Breast epithelium (tissue), 4 donors: ENCODE data around the gene GYS2. TPM values are rescaled to one million over a fixed set of nuclear protein-coding genes. Genes with fewer than 3 reads are reported as not detected.
"Not testable (repeated sequence)": the region's sequence is repeated elsewhere in the genome, so short reads cannot be mapped to it uniquely, and the experiment has no call there.

Source experiments
- DNase-seq, 2 donors: peaks; one replicate each; pipeline ENCODE4 v3.0.0-alpha.2; 2019; ENCODE audit warnings: low spot score in 2 of 2
- H3K27ac ChIP-seq, 2 donors: fragments of 200-600 bp; sonication (generic) in 1 of 2; one replicate each; pipeline ENCODE4 v1.5.1; 2016 to 2019; ENCODE audit warnings: mild to moderate bottlenecking in 1 of 2
- H3K27me3 ChIP-seq, 2 donors: fragments of 200-600 bp; sonication (generic) in 1 of 2; one replicate each; pipeline versions ENCODE4 v1.5.1 to v1.6.0; 2017 to 2019; ENCODE audit warnings: control low read depth in 1 of 2, mild to moderate bottlenecking in 1 of 2
- H3K36me3 ChIP-seq: fragments of 200-600 bp; one replicate; pipeline ENCODE4 v1.5.1; 2019
- H3K4me1 ChIP-seq, 2 donors: fragments of 200-600 bp; sonication (generic); one replicate each; pipeline ENCODE4 v1.5.1; 2016 to 2019; ENCODE audit warnings: control low read depth in 1 of 2
- H3K4me3 ChIP-seq, 3 donors: fragments of 200-600 bp; sonication (generic); 1 replicate in 2 of 3; 2 replicates in 1 of 3; pipeline ENCODE4 v1.5.1; 2016 to 2019; ENCODE audit warnings: mild to moderate bottlenecking in 3 of 3, moderate library complexity in 2 of 3
- H3K9me3 ChIP-seq, 2 donors: fragments of 200-600 bp; sonication (generic) in 1 of 2; one replicate each; pipeline ENCODE4 v1.5.1; 2016 to 2019; ENCODE audit warnings: control low read depth in 1 of 2
- POLR2A ChIP-seq: fragments of 450-650 bp; IDR thresholded peaks from one replicate; pipeline ENCODE4 v1.6.1; 2016; ENCODE audit warnings: antibody characterized with exemption, mild to moderate bottlenecking, moderate library complexity
- POLR2AphosphoS5 ChIP-seq, 3 donors: sonication (generic); formaldehyde crosslinking; IDR thresholded peaks; one replicate each; pipeline ENCODE4 v1.6.1; 2017; ENCODE audit warnings: antibody characterized with exemption in 3 of 3
- intact Hi-C: fragments of 100-400 bp; cut with DNase I; formaldehyde crosslinking; loops from one replicate; pipeline ENCODE4 v1.15.1; 2023; ENCODE audit warnings: low total_unique reads
- total RNA-seq, 3 donors: library from RNA; depleted of rRNA; stranded (reverse); fragments of >200 nt; gene quantifications; one replicate each; pipeline ENCODE4 v1.1.0, GENCODE V29; 2016
- TF ChIP-seq, protein P1 (sequence below), 3 donors: fragments of 450-650 bp; IDR thresholded peaks; one replicate each; pipeline ENCODE4 v1.5.1; 2016 to 2017; ENCODE audit warnings: antibody characterized with exemption in 3 of 3, mild to moderate bottlenecking in 3 of 3, moderate library complexity in 3 of 3

The GYS2 gene
- total RNA-seq, 3 donors from 2014 or later = 0.15 to 11.4 TPM; not detected in 1

DNA sequence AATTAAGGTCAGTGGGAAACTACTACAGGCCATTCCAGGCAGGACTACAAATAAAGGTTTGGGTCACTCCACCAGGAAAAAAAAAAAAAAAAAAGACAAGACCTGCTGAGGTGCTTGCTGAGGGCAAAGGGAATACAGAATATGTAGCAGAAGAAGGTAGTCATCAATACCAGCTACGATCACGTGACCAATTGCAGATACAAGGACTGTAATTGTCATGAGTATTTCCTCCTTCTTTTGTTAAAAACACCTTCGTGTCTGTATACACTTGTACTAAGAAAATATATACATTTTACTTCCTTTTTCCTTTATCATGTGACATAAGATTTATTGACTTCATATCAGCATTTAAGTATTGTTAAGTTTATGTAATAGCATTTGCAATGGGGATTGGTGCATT is 19.2 kb downstream of the GYS2 start:
- intact Hi-C loops = no loop called here
- Histone ChIP-seq H3K4me3 (no peak overlapping the region), H3K27me3 (no peaks in the 10 kb centered on the region), H3K4me1 (no peaks in the 10 kb centered on the region), H3K9me3 (peaks cover 0 to 3% of the 10 kb centered on the region in 2 donors), H3K27ac (no peak overlapping the region), H3K36me3 (no peaks in the 10 kb centered on the region)
- TF ChIP-seq POLR2AphosphoS5 (IDR thresholded peaks at IDR 0.05) = no peak
- TF ChIP-seq, protein P1, sequence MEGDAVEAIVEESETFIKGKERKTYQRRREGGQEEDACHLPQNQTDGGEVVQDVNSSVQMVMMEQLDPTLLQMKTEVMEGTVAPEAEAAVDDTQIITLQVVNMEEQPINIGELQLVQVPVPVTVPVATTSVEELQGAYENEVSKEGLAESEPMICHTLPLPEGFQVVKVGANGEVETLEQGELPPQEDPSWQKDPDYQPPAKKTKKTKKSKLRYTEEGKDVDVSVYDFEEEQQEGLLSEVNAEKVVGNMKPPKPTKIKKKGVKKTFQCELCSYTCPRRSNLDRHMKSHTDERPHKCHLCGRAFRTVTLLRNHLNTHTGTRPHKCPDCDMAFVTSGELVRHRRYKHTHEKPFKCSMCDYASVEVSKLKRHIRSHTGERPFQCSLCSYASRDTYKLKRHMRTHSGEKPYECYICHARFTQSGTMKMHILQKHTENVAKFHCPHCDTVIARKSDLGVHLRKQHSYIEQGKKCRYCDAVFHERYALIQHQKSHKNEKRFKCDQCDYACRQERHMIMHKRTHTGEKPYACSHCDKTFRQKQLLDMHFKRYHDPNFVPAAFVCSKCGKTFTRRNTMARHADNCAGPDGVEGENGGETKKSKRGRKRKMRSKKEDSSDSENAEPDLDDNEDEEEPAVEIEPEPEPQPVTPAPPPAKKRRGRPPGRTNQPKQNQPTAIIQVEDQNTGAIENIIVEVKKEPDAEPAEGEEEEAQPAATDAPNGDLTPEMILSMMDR (IDR thresholded peaks at IDR 0.05) = no peak
- TF ChIP-seq POLR2A = no peak
- no peak for DNase-seq

GRCh38 chr12:21584403-21585182 is 20.1 kb downstream of the GYS2 start:
- H3K4me1 ChIP-seq, H3K27ac ChIP-seq, H3K27me3 ChIP-seq, H3K36me3 ChIP-seq, H3K9me3 ChIP-seq, H3K4me3 ChIP-seq, intact Hi-C loops, DNase-seq: not testable (repeated sequence)

- DNase-seq = no peak
- no peak overlapping the region for H3K27ac ChIP-seq
- H3K27me3 ChIP-seq = no peaks in the 10 kb centered on the region
- H3K4me1 ChIP-seq = no peaks in the 10 kb centered on the region
- no peak overlapping the region for H3K4me3 ChIP-seq
- intact Hi-C loops = no loop called here
- TF ChIP-seq, protein P1 (IDR thresholded peaks at IDR 0.05) = no peak
- no peak for TF ChIP-seq POLR2A
- no peak for TF ChIP-seq POLR2AphosphoS5 (IDR thresholded peaks at IDR 0.05)
- no peaks in the 10 kb centered on the region for H3K36me3 ChIP-seq
- no peaks in the 10 kb centered on the region for H3K9me3 ChIP-seq
Measured at GRCh38 chr12:21583587-21583986, 21.1 kb downstream of the GYS2 start.

DNA sequence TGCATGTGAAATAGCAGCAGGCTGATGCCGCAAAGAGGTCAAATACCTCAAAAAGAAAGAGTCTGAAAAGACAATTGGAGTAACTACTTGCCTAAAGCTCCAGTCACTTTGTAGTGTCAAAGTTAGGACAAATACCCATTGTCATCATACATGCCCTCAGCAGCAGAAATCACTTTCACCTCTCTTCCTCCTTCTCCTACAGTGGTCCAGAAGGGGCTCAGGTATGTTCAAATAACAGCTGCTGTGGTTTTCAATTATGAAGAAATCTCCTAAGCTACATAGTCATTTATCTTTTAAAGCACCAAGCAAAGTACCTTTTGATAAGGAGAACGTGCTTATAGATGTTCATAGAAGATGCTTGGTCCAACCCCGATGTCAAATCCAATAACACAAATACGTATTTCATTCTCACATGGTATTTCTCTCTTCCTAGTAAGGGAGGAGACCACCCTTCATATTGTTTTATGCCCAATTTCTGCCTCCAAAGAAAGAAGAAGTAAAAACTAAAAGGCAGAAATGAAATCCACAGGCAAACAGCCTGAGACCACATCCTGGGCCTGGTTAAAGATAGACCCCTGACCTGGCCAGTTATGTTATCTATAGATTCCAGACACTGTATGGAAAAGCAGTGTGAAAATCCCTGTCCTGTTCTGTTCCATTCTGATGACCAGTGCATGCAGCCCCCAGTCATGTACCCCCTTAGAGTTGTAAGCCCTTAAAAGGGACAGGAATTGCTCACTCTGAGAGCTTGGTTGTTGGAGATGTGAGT is 23.7 kb downstream of the GYS2 start:
- H3K4me3 ChIP-seq = no peak overlapping the region
- no peaks in the 10 kb centered on the region for H3K36me3 ChIP-seq
- no peaks in the 10 kb centered on the region for H3K27me3 ChIP-seq
- H3K27ac ChIP-seq = no peak overlapping the region
- TF ChIP-seq POLR2AphosphoS5 (IDR thresholded peaks at IDR 0.05) = no peak
- no peak for TF ChIP-seq POLR2A
- TF ChIP-seq, protein P1 (IDR thresholded peaks at IDR 0.05) = no peak
- H3K4me1 ChIP-seq = no peaks in the 10 kb centered on the region
- intact Hi-C loops = no loop called here
- no peak for DNase-seq
- H3K9me3 ChIP-seq = no peaks in the 10 kb centered on the region

DNA sequence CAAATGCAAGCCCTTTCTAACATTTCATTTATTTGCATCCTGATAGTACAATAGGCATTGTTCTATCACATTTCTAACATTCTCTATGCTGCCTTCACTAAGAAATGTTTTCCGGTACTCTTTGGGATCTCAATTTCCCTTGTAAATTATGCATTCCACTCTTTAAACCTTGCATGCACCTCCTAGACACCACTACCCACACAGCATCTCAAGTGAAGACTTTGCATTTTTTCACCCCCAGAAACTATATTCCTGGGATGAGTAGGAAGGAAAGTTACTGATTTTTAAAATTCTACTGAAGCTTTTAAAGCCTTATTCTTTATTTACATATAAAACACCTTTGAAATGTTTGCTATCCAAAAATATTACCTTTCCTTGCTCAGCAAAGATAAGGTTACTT is 27.1 kb downstream of the GYS2 start:
- no peak for DNase-seq
- Histone ChIP-seq H3K27ac (no peak overlapping the region), H3K9me3 (no peaks in the 10 kb centered on the region), H3K4me3 (no peak overlapping the region), H3K36me3 (no peaks in the 10 kb centered on the region), H3K4me1 (no peaks in the 10 kb centered on the region), H3K27me3 (no peaks in the 10 kb centered on the region)
- TF ChIP-seq POLR2AphosphoS5 (IDR thresholded peaks at IDR 0.05) = no peak
- TF ChIP-seq, protein P1 (IDR thresholded peaks at IDR 0.05) = no peak
- no peak for TF ChIP-seq POLR2A
- intact Hi-C loops = no loop called here
